Suppressor macrophage treated with lipopolysaccharide for 1 hour (primary cell): ENCODE data around the gene SEMA4D.

Source experiments
- DNase-seq, 3 donors: peaks; one replicate each; pipeline ENCODE4 v3.0.0-alpha.2; 2020 to 2022

The SEMA4D gene

GRCh38 chr9:89462817-89463683 is 34.9 kb downstream of the SEMA4D start:
- DNase-seq, result no peak

GRCh38 chr9:89462199-89462598 is 35.7 kb downstream of the SEMA4D start:
- DNase-seq, result no peak

- peak; percentile 54 to 61 (median 59) for DNase-seq
Observed at GRCh38 chr9:89461265-89461664, 36.6 kb downstream of the SEMA4D start.

GRCh38 chr9:89460551-89460950 is 37.4 kb downstream of the SEMA4D start:
- no peak for DNase-seq

GRCh38 chr9:89458768-89459496 is 39.0 kb downstream of the SEMA4D start:
- DNase-seq, result no peak

- no peak for DNase-seq
Observed at GRCh38 chr9:89457376-89457855, 40.5 kb downstream of the SEMA4D start.

GRCh38 chr9:89455356-89455824 is 42.5 kb downstream of the SEMA4D start:
- DNase-seq, result no peak

GRCh38 chr9:89454498-89455355 is 43.2 kb downstream of the SEMA4D start:
- DNase-seq, result peak in 1 of 3 donors; percentile 11

DNA sequence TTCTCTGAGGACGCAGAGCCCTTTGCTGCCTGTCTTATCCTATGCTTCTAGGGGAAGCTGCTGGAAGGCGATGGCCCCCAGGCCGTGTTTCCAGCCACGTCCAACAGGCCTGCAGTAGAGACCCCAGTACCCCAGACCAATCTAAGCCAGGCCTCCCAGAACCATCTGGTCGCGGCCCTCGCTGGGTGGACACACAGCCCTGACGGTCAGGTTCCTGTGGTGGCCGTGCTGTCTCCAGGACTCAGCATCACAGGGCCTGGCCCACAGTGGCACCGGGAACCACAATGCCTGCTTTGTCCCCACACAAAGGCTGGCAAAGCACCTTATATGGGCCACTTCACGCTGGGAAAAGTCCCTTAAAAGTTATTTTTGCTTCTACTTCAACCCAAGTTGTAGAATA is 44.5 kb downstream of the SEMA4D start:
- no peak for DNase-seq

DNA sequence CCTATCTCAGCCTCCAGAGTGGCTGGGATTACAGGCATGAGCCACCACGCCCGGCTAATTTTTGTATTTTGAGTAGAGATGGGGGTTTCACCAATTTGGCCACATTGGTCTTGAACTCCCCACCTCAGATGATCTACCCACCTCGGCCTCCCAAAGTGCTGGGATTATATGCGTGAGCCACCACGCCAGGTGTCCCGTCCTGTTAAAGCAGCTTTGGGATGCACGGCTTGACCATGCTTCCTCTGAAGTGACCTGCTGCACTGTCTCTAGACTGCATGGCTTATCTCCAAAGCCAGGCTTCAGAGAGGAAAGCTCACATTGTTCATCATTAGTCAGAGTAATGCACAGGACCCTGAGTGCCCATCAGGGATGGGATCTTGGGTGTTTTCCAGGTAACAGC is 45.4 kb downstream of the SEMA4D start:
- no peak for DNase-seq

GRCh38 chr9:89450213-89450612 is 47.7 kb downstream of the SEMA4D start:
- no peak for DNase-seq

DNA sequence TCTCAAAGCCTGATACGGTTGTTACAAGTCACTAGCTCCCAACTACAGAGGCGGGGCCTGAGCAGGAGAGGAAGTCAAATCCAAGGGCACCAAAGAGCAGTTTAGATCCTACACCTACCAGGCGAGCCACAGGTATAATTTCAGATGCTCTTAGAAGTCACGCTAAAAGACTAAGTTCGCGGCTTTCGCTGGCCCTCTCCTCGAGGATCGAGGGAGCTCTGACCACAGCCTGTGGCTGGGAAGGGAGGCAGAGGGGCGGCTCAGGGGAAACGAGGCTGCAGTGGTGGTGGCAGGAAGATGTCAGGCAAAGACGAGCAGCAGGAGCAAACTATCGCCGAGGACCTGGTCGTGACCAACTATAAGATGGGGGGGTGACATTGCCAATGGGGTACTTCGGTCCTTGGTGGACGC is 48.6 kb downstream of the SEMA4D start:
- no peak for DNase-seq

DNA sequence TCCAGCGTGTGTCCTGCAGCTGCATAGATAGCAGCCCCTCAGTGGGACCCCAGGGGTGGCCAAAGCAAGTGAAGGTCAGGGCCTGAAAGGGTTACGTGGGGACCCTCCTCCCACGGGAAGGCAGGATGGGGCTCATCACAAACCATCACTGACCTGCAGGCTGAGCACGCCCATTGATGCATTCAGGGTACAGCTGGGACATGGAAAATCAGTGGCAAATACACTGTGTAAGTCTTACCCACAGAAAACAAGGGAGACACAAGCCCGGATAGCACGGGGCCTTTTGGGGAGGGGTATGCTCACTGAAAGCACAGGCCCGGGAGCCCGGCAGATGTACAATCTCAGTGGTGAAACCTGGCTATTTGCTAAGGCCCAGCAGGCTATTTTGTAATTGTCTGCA is 49.1 kb downstream of the SEMA4D start:
- DNase-seq, result no peak

DNA sequence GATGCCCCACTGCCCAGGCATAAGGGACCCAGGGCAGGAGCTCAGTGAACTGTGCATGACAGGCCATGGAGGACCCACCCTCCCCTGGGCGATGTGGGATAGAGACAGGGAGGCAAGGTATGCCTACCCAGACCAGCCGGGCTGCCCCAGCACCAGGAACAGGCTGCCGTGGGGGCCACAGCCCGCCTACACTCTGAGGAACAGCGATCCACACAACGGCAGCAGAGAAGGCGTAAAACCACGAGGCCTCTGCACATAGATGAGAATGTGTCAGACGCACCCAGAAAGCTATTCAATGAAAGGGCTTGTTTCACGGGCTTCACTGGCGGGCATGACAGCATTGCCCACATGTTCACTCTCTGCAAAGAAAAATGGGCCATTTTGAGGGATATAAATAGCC is 49.5 kb downstream of the SEMA4D start:
- DNase-seq, result no peak

DNA sequence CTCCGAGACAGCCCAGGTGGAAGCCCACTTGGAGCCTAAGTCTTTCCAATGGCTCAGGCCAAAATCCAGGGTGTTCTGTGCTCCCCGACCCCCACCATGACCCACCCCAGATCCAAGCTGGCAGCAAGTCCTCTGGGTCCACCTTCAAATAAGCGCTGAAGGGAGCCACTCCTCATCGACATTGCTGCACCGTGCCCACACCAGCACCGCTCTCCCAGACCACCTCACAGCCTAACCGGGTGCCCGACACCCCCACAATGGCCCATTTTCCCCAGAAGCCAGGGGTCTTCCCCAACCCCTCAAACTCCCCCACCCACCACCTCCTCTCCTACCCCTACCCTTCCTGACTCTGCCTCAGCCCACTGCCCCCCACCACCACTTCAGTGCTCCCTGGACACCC is 50.5 kb downstream of the SEMA4D start:
- DNase-seq, result no peak

DNA sequence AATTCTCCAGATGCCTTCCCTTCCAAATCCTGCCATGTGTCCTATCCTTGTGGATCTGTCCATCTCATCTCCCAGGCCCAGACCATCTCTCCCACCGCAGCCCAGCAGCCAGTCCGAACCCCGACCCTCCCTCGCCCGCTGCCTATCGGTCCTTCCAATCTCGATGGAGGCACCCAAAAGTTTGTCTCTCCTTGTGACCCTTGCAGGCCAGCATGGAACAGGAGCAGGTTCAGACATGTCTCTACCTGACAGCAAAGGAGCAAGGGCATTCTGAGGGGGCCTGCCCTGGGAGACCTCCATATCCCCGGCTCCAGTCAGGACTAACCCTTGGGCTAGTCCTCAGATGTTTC is 51.0 kb downstream of the SEMA4D start:
- no peak for DNase-seq

GRCh38 chr9:89446261-89446960 is 51.5 kb downstream of the SEMA4D start:
- DNase-seq, result no peak

DNA sequence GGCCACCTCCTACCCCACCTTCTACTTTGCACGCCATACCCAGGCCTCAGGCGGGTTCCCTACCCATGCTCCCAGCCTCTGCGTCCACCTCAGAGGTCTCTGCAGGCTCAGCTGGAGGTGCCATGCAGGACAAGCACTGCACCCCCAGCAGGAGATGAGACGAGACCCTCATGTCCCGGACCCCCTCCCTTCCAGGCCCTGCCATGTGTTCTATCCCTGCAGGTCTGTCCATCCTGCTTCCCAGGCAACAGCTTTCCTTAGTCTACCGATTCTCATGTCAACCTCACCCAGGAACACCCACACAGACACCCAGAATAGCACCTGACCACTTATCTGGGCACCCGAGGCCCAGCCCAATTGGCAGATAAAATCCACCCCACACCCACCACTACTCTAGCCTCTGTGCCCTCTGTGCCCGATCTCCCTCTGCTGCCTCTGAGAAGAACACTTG is 52.1 kb downstream of the SEMA4D start:
- no peak for DNase-seq

DNA sequence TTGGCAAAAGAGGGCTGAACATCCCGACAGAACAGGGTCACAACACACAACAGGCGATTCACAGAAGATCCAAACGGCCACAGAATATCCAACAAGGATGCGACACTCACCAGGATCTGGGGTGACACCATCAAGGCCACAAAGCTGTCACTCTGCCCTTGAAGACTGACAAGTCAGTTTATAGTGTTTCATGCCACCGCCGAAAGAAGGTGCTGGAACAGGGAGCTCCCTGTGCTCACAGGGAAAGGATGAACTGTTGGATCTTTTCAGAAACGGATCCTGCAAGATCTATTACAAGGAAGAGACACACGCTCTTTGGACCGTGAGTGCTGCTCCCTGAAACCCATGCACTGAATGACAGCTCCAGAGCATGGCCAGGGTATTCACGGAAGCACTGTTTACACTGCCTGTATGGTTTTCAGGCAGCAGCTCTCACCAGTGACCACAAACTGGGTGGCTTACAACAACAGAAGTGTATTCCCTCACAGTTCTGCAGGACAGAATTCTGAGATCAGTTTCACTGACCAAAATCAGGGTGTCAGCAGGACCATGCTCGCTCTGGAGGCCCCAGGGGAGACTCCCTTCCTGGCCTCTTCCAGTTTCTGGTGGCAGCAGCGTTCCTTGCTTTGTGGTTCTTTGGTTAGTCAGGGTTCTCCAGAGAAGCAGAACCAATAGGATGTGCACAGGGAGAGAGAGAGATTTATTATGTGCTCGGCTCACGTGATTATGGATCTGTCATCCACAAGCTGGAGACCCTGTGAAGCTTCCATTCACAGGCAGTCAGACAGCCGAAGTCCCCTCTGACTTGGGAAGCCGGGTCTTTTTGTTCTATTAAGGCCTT is 52.8 kb downstream of the SEMA4D start:
- peak in 1 of 3 donors; percentile 47 for DNase-seq

DNA sequence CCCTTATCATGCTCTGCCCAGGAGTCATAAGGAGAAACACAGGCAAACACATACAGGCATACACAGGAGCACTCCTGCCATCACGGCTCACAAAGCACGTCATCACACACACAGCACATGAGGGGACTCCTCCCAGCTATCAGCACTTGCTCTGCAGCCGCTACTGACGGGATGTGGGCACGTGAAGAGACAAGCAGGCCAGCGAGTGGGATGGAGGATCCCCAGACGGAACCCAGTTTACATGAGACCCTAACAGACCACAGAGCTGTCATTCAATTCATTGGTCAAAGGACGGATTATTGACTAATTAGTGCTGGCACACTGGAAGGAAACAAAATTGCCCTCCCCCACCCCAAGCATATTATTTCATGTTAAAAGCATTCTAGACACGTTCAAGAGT is 53.6 kb downstream of the SEMA4D start:
- DNase-seq, result no peak
